HG03342 (cell line): Measurements from ENCODE around the gene ABHD4.
"Not testable (repeated sequence)": the region's sequence is repeated elsewhere in the genome, so short reads cannot be mapped to it uniquely, and the experiment has no call there.

Source experiments
- ATAC-seq: cut with Tn5 transposase; IDR thresholded peaks from one replicate; pipeline ENCODE4 v1.9.1; 2021; ENCODE audit warnings: mild to moderate bottlenecking, moderate library complexity; ENCODE audit not compliant: unreplicated experiment

Gene ABHD4

DNA sequence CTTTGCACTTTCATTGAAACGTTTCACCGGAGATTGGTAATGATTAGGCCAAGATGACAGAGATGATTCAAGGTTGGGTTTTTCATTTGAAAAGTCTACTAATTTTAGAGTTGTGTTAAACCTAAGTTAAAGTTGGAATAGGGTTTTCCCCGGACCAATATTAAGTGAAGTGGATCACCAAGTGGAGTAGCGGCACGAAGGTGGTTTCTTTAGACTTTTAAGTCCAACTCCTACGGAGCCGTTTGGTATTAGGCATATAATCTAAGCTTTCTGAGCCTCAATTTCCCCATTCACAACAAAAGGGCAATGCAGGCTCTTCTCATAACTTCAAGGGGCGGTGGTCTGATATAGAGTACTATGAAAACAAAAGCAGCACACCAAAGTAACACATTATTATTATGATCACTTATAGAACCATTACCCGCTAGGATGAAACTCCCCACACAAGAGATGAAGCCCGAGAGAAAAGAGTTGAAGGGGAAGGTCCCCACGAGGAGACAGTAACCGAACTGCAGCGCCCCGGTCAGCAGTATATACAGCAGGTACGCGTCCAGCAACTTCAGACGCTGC, 9.5 kb upstream of the ABHD4 start:
- ATAC-seq, result no peak

DNA sequence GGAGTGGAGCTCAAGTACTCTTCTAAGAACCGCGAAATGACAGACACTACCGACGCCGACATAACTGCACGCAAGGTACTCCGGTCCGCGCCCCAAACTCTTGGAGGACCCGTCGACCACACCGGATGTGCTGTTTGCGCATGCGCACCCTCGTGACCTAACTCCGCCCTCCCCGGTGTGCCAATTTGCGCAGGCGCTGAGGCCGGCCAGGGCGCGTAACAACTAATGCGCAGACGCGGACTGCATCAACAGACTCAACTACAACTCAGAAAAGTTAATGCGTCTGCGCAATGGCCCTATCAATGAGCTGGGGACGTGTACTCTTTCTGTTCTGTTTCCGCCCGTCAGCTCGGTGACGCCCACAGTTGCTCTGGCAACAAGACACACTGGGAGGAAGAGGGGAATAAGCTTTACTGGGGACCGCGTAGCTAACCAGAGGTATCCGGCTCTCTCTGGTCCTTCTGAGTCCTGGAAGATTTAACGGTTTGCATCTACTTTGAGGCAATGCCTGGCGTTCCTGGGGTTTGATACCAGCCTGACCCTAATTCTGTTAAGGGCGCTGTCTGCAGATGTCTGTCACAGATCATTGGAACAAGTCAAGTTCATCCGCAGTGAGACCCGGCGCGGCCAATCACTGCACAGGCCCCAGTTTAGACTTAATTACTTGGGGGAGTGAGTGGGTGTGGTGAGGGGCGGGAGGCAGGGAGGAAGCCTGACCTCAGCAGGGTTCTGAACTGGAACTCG, 8.8 kb upstream of the ABHD4 start, which contains the start of gene DAD1:
TSS of gene DAD1 (minus strand) at position 129 of the 744 bp plus-strand sequence. CDS start at position 62, 67 bp downstream.
- peak; percentile 92 for ATAC-seq

DNA sequence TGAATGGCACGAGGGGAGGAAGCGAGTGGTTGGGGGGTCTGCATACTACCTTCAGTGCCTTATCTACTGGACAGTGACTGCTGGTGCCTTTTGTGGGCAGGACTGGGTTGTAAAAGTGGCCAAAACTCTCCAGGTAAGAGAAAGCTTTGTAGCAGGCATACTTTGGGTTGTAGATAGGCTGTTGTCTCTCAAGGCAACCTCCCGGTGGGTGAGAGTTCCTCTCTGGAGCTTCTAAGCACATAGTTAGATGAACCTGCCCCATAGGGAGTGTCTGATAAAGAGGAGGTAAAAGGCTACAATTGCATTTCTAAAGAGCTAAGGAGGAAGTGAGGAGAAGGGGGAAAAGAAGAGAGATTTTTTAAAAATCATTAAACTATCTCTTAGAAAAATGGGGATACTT, 4.9 kb upstream of the ABHD4 start:
- no peak for ATAC-seq

DNA sequence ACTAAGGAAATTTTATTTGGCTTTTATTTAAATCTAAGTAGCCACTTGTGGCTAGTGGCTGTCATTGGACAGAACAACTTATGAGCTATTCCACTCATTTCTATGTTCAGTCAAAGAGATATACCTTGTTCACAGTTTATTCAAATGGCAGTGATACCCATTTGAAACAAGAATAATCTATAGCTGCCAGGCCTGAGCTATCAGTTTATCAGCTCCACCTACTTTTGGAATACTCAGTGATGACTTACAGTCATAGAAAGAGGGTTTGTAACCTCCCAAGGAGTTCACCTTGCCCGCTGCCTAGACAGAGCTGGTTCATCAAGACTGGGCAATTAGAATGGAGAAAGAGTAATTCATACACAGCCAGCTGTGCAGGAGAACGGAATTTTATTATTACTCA, 4.5 kb upstream of the ABHD4 start:
- ATAC-seq, result no peak

DNA sequence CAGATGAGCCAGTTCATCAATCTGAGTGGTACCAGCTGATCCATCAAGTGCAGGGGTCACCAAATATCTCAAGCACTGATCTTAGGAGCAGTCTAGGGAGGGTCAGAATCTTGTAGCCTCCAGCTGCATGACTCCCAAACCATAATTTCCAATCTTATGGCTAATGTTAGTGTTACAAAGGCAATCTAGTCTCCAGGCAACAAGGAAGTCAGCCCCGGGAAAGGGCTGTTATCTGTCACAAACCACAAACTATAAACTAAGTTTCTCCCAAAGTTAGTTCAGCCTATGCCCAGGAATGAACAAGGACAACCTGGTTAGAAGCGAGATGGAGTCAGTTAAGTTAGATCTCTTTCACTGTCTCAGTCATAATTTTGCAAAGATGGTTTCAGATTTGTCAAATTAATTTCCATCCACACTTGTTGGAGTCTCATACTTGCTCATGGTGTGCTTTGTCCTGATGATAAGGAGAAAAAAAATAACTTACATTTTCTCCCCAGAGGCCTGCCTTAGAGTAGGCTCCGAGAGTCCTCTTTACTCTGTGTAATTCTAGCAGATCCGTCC, 3.9 kb upstream of the ABHD4 start:
- no peak for ATAC-seq

DNA sequence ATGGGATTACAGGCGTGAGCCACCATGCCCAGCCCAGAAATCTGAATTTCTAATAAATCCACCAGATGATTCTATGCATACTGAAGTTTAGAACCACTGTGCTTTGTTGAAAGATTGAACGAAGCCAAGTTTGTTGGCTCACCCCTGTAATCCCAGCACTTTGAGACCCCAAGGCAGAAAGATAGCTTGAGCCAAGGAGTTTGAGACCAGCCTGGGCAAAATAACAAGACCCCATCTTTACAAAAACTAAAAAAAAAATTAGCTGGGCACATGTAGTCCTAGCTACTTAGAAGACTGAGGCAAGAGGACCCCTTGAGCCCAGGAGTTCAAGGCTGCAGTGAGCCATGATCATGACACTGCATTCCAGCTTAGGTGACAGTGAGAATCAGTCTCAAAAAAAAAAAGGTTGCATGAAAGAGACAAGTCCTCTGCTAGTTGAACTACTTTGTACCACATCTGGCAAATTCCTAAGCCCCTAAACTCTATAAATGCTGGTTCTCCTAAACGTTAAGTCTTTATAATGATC, 1.7 kb upstream of the ABHD4 start:
- ATAC-seq, result no peak

DNA sequence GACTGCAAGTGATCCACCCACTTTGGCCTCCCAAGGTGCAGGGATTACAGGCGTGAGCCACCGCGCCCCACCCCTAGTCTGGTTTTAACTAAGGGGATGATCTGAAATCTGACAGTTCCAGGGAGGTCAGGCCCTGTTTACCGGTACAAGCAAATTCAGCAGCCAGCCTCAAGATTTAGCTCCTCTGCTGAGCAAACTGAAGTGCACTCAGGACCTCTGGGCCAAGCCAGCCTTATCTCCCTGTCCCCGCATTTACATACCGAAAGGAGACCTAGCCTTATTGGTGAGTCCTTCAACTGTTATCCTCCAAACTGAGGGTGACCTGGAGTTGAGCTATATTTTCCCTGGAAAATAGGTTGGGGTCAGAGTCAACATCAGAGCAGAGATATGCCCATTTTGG, 835 bp upstream of the ABHD4 start:
- no peak for ATAC-seq

DNA sequence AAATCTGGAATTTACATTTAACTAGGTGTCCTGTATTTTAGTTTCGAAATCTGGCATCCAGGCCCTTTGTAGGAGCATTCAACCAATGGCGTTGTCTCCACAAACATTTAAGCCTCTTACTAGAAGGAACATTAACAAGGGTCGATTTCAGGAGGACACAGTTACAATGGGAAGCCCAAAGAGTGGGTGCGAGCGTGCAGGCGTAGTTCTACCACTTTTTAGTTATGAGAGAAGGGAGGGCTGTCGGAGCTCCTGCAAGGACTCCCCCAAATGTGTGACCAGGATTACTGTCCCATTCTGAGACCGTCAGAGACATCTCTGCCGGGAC, 365 bp upstream of the ABHD4 start:
- peak; percentile 21 for ATAC-seq

DNA sequence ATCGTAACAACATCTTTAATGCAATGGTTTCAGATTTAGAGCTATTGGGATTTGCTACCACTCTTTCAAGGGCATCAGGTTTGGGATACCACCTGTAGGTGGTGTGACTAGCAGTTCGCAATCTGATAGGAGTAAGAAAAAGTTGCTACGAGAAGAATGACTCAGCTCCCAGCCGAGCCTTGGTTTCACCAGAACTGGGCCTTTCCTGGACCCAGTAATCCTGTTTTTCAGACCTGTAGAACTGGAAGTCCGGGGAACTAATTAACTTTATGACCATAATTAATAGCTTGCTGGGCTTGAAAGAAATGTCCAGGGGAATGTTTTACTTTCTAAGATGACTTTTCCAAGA, 770 bp downstream of the ABHD4 start:
- peak; percentile 47 for ATAC-seq

DNA sequence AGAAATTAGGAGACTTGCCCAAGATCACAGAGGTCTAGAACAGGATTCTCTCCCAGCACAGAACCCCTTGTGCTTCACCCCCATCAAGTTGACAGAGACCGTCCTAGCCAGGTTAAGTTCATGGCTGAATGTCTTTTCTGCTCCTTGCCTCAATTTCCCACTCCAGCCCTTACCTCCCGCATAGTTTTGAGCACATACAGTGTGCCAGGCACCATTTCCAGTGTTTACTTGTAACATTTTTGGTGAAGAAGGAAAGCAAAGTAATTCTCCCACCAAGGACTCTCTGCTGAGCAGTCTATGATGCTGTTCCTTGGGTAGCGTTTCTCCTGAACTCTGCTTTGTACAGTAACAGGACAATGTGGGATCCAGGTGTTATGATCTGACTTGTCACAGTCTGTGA, 1.2 kb downstream of the ABHD4 start:
- ATAC-seq, result no peak

DNA sequence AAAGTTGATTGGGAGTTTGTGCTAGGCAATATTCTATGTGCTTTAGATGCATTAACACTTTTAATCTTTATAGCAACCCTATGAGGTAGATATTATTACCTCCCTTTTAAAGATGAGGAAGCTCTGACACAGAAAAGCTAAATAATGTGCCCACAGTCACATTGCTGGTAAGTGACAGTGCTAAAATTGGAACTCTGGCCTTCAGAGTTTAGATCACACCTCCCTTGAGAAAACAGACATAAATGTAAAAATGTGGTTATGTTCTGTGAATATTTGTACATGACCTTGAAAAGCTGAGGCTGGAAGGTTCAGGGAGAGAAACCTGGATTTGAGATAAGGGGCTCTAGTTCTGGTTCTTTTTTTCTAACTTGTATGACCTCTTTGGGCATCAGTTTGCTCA, 1.9 kb downstream of the ABHD4 start:
- ATAC-seq, result no peak

DNA sequence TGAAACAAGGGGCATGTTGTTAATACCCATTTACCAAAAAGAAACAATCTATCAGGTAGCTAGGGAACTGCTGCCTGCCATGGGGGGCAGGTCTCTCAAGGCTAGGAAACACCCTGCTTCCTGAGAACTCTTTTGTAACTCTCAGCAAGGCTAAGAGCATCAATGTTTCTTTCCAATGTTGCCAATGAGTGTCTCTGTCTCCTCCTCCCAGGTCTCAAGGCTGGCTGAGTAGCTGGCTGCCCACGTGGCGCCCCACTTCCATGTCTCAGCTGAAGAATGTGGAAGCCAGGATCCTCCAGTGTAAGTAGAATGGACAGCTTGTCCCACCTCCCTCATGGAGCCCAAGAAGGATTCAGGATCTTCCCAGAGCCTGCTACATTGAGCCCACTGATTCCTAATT, 3.4 kb downstream of the ABHD4 start:
- ATAC-seq, result no peak

DNA sequence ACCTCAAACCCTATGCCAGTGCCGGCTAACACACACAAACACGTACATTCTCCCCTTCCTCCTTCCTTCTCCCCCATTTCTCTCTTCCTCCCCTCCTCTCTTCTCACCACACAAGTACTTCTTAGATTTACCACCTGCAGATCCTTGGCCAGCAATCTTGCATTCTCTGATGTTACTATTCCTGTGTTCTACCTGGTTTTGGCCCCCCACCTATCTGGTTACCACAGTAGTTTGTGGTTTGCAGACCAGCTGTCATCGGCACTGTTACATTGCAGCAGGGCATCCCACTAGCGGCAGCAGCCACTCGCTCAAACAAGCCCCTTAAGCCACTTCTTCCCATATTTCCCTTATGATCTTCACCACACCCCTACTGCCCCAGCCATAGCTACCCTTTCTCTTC, 3.9 kb downstream of the ABHD4 start:
- no peak for ATAC-seq

DNA sequence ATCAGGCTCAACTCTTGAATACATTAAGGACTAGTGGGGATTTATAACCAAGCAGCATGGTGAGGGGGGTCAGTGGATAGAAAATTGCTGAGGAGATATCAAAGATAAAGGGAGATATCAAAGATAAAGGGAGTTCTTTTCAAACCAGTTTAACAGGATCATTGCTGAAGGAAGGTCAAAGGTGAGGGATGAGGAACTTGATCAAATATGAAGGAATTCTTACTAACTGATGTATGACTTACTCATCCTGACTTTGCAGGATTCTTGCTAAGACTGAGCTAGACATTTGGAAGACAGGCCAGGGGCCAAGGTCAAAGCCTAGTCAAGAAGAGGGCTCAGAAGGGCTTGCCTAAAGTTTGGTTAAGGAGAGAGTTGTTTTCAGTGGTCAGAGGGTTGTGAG, 4.8 kb downstream of the ABHD4 start:
- no peak for ATAC-seq

DNA sequence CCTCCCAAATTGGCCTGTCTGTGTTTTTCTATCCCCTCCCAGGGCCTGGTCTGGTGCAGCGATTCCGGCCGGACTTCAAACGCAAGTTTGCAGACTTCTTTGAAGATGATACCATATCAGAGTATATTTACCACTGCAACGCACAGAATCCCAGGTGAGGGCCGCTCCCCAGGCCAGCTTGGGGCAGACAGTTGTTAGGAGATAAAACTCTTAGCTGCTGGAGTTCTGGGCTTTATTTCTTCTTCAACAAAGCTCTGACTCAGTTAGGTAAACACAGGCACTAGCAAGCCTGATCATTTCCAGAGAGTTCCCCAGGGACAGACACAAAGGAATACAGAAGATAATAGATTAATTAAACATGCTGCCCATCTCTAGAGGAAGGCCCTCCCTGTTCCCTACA, 8.3 kb downstream of the ABHD4 start:
- no peak for ATAC-seq

DNA sequence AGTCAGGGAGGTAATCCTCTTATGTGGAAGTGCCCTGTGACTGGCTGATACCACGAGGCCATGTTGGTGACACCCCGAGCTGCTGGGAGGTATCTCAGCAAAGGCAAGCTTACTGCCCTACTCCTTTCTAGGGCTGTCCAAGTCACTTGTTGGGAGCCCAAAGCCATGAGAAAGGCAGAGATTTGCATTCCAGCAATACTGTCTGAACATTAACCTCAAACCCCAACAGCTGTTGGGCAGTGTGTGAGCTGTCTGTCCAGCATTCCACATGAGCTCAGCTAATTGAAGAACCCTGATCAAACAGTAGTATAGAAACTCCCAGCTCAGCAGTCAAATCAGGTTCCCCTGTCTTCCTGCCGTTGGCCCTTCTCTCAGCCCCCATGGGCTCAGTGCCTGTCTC, 9.2 kb downstream of the ABHD4 start:
- ATAC-seq, result no peak

DNA sequence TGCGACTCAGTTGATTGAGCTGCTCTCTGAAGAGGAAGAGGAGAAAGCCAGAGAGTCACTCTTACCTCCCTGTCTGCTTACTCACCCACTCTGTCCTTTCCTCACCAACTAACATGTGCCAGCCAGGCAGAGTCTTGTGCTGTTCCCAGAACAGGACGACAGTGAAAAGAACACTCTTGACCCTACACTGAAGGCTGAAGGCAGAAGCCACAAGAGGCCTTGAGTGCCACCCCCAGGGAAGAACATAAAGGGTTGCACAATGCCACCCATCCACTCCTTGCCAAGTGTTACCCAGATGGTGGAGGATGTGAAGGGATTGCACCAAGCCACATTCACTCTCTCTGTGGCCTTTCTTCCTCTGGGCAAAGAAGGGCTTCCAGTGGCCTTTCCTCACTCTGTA, 12.8 kb downstream of the ABHD4 start:
- no peak for ATAC-seq

DNA sequence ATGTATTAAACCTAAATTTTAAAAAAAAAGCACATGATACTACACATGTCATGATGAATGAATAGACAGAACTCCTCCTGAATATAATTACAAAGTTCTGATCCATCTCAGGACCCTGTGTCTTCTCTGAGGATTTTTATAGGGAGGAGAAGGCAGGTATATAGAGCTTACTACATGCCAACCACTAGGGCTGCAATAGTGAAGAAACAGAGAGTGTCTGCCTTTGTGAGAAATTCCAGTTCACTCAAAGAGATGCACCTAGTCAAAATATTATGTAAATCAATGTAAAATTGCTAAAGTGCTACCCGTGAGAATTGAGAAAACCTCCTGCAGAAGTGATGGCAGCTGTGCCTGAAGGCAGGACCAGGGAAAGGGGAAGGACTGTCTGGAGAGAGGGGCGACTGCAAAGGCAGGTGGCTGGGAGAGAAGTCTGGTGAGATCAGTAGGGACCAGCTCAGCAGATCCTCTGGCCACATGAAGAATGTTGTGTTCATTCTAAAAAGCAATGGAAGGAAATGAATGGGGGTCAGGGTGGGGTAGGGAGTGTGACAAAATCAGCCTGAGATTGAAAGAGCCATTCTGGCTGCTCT, 15.1 kb downstream of the ABHD4 start:
- ATAC-seq, result no peak

DNA sequence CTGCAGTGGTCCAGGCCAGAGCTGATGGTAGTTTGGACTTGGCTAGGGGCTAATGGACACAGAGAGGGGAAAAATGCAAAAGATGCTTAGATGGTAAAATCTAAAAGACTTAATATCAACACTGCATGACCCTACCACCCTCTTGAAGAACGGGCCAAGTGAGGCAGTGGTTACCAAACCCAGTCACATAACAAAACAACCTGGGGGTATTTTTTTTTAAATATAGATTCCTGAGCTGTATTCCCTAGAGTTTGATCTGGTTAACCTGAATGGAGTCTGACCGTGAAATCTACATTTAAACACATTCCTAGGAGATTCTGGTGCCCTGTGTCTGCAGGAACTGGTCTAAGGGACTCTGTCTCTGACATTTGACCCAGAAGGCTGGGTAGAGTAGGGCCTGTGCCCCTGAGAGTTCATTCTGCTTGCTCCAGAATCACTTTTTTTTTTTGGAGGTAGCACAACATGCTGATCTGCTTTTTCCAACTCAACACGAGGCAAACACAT, 15.7 kb downstream of the ABHD4 start:
- ATAC-seq, result no peak

DNA sequence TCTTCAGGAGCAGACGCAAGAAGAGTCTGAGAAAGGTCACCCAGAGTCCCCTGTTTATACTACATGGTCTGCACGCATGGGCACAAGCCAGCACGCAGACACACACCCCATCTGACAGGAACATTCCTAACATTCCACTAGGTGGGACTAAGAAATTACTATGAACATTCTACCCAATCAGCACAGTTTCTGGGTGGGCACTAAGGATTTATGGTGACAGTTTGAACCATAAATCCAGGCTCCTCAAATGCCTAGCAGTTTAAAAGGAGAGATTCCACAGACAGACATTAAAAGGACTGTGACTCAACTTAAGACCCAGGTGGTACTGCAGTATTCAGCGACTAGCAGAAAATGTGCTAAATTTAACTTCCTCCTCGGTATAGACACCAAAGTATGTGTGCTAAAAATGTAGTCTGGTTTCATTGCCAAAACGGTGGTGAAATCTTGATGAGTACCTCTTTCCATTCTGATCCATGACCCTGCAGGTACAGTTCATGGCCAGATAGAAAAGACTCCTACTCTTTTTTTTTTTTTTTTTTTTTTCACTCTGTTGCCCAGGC, 16.2 kb downstream of the ABHD4 start:
- ATAC-seq, result no peak

DNA sequence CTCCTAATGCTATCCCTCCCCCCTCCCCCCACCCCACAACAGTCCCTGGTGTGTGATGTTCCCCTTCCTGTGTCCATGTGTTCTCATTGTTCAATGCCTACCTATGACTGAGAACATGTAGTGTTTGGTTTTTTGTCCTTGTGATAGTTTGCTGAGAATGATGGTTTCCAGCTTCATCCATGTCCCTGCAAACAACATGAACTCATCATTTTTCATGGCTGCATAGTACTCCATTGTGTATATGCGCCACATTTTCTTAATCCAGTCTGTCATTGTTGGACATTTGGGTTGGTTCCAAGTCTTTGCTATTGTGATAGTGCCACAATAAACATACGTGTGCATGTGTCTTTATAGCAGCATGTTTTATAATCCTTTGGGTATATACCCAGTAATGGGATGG, 17.7 kb downstream of the ABHD4 start:
- ATAC-seq, result not testable (repeated sequence)

DNA sequence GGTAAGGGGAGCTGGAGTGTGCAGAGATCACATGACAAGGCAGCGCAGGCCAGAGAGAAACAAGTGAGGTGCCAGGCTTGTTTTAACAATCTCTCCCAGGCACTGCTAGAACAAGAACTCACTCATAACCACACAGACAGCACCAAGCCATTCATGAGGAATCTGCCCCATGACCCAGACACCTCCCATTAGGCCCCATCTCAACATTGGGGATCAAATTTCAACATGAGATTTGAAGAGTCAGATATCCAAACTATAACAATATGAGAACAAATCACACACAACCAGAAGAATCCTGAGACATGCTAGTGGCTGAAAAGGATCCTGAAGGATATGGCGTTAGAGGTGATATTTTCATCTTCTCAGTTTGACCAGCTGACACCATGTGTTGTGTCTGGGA, 24.2 kb downstream of the ABHD4 start:
- ATAC-seq, result no peak
